ENCODE measurements around the gene IGFLR1.
A peak's percentile ranks its signal among the peaks of the same experiment; 100 is the strongest.

- TF ChIP-seq CTCF (IDR thresholded peaks at IDR 0.05; ENCODE audit: control extremely low read depth in 1 of 3, insufficient read depth in 1 of 3, low read depth in 1 of 3, low read length in 3 of 3) (peak; percentile 60 to 67 (median 64)), BCL11A (IDR thresholded peaks at IDR 0.05; ENCODE audit: low read depth in 2 of 2, low read length in 2 of 2) (no peak), POLR2AphosphoS5 (IDR thresholded peaks at IDR 0.05; ENCODE audit: low read depth, low read length) (no peak), BRCA1 (IDR thresholded peaks at IDR 0.05; ENCODE audit: low read depth, low read length) (no peak), HDAC6 (IDR thresholded peaks at IDR 0.05; ENCODE audit: low read depth, low read length) (no peak), RFX5 (IDR thresholded peaks at IDR 0.05; ENCODE audit: borderline replicate concordance, low read depth, low read length) (no peak)
These were observed 41.5 kb upstream of the IGFLR1 start for GRCh38 chr19:35783469-35784434.

Data from H1 (cell line).